GM11168 (cell line): ENCODE data around the gene CST4.
"Not testable (repeated sequence)": the region's sequence is repeated elsewhere in the genome, so short reads cannot be mapped to it uniquely, and the experiment has no call there.

Source experiments
- in situ Hi-C: fragments of 300-500 bp; cut with MboI; formaldehyde crosslinking; loops from one replicate; pipeline ENCODE4 v1.12.0; 2022; ENCODE audit warnings: low sequenced_read_pairs; ENCODE audit not compliant: unreplicated experiment

Gene CST4, protein sequence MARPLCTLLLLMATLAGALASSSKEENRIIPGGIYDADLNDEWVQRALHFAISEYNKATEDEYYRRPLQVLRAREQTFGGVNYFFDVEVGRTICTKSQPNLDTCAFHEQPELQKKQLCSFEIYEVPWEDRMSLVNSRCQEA

DNA sequence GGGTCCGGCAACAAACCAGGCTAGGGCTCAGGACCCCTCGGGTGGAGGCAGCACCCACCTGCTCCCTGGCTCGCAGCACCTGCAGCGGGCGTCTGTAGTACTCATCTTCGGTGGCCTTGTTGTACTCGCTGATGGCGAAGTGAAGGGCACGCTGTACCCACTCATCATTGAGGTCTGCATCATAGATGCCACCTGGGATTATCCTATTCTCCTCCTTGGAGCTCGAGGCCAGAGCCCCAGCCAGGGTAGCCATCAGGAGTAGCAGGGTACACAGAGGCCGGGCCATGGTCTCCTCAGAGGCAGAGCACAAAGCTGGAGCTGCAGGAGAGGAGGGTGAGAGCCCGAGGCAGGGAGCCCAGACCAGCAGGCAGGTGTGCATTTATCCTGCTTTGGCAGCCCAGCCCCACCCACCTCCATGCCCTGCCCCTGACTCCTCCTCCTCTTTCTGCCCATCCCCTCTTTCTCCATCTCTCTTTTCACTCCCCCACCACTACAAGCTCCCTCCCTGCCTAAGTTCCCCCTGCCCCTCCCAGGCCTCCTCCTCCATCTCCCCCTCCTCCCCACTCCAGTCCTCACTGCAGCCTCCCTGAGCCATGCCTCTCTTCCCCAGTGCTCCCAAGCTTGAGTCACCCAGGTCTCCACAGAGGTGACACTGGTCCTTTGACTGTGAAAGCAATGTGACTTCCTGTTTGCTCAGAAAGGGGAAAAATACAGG is at the start of gene CST4:
TSS of gene CST4 (minus strand) at position 355 of the 715 bp plus-strand sequence. CDS start at position 286, 69 bp downstream.
- in situ Hi-C loops, result not testable (repeated sequence)

DNA sequence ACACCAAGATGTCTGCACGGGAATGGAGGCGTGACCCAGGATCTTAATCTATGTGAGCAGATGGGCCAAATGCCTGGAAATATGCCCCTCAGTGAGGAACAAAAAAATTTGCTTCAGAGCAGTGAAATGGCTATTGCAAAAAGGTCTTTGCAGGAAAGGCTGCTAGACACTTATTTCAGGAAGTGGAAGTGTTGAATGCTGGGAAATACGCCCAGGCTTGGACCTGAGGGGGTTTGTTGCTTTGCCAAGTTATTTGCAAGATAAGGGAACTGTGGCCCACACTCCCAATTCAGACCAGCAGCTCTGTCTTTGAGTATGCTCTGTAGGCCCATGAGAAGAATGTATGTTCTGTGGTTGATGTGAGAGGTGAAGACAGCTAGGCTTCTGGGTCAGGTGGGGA is 46.6 kb upstream of the CST4 start:
- in situ Hi-C loops, result not testable (repeated sequence)

DNA sequence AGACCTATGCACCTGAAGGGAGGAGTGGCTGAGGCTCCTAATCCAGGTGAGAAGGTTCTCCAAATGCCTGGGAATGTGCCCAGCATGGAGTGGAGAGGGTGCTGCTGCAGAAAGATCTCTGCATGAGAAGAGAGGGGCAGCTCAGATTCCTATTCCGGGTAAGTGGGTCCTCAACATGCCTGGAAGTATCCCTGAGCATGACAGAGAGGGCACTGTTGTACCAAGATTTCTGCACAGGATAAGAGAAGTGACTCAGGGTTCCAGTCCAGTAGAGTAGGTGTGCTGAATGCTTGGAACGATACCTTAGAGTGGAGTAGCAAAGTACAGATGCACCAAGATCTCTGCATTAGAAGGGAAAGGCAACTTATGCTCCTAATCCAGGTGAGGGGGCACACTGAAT is 46.1 kb upstream of the CST4 start:
- in situ Hi-C loops, result not testable (repeated sequence)

DNA sequence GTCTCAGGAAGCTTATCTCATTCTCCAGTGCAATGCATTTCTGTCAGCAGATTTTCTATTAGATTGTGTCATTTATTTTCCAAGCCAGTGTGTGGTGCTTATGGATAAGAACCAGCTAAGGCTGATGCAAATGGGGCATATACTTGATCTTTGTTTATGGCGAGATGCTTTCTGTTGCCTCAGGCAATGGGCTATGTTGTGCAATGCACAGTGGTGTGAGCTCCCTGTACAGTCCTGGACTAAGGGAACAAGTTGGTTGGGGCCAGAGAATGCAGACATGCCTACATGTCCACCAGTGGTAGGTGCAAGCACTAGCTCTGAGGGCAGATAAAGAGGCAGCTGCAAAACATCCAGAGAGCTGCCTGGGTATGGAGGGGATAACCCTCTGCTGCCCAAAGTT is 45.6 kb upstream of the CST4 start:
- in situ Hi-C loops, result not testable (repeated sequence)

DNA sequence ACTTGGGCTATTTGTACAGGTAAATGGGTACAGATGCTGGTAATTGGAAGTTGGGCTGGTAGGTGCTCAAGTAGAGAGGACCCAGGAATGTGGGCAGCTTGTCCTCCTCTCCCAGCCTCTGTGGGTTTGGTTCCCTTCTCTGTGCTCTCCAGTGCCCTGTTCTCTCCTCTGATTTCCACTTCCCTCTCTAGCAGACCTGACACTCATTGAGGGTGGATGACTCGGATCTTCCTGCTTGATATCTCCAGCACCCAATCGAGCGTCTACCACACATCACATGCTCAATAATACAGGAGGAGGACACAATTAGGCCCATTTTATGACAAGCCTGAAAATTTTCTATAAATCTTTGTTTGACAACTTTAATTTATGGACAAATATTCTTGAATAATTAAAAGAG is 38.2 kb upstream of the CST4 start:
- in situ Hi-C loops, result no loop called here

DNA sequence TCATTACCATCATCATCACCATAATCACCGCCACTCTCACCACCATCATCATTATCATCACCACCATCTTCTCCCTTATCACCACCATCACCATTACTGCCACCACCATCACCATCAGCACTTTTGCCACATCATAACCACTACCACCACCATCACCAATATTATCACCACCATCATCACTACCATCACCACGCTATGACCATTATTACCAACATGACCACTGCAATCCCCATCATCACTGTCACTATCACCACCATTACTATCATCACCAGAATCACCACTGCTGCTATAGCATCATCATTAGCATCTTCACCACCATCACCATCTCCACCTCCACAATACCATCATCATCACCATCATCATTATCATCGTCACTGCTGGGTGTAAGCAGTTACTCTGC is 36.3 kb upstream of the CST4 start:
- in situ Hi-C loops, result no loop called here

DNA sequence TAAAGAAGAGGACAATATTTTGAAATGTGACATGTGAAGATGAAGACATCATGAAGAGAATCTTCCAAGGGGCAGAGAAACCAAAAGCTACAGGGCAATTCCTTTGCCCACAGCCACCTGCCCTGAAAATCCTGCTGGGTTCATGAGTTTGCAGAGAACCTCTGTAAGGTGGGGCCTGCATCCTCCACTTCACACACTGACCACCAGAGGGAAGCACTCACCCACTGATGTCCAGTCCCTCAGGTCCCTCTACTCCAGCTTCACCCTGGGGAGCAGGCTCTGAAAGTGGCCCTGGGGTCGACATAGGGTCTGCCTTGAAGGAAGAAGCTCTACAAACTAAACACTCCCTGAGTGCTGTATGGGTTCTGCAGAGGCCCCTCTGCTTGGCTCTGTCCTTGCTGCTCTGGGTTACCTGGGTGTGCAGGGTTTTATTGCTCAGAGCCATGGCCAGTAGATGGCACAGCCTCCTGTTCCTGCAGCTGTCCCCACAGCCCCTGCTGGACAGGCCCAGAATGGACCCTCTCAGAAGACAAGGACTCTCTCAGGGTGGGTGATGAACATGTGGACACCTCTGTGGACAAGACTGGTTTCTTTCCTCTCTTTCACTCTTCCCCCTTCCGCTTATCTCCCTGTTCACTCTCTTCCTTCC is 34.9 kb upstream of the CST4 start:
- in situ Hi-C loops, result not testable (repeated sequence)

DNA sequence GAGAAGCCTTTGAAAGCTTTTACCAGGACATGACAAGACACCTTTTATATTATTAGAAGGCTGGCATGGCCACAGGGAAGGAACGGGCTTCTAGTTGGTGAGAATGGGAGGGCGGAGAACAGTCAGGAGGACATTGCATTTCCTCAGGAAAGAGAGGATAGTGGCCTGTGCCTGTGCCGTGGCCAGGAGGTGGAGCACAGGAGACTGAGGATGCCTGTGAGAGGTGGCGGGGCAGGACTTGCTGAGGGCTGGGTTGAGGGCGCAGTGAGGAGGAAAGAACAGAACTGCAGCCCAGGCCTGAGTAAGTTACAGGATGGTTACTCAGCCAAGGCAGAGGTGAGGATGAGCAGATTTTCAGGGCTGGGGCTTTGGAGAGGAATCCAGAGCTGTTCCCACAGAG is 34.0 kb upstream of the CST4 start:
- in situ Hi-C loops, result not testable (repeated sequence)

DNA sequence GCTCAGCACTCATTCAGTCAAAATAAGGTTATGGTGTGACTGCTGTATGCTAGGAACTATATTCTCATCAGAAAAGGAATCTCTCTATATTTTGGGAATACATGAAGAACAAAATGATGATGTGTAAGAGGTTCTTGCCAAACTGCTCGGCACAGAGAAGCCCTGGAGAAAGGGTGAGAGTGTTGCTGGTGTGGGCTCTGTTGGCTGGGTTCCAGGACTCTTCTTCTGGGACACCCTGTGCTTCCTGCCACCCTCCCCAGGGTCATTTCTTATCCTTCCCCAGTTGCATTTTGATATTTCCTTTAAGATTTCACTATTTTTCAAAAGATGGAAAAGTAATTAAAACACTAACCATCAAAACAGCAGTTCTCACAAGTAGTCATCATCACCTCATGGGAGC is 33.1 kb upstream of the CST4 start:
- in situ Hi-C loops, result no loop called here

DNA sequence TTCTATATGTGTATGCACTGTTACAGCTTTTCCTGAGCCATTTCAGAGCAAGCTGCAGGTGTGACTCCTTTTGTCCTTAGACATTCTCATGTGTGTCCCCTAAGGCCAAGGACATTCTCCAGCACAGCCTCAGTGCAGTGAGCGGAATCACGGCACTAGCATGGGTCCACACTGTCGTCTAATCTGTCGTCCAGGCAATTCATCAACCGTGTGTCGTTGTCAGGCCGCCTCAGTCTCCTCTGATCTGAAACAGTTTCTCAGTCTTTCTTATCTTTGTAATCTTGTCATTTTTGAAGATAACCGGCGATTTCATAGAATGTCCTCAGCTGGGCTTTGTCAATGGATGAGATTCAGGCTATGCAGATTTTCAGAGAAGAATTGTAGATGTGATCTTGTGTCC is 30.5 kb upstream of the CST4 start:
- in situ Hi-C loops, result loop anchor here (5.0 kb wide), 1 partner anchor 73 kb away; no protein-coding TSS in a partner anchor

DNA sequence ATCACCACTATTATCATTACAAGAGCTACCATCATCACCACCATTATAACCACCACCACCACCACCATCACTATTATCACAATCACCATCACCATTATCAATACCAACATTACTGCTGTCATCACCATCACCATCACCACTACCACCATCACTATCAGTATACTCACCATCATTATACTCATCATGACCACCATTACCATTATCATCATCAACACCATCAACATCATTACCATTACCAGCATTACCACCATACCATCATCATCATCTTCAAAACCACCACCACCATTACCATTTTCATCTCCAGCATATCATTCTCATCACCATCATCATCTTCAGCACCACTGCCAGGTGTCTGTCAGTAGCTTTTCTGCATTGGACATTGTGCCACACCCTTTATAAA is 22.9 kb upstream of the CST4 start:
- in situ Hi-C loops, result not testable (repeated sequence)

DNA sequence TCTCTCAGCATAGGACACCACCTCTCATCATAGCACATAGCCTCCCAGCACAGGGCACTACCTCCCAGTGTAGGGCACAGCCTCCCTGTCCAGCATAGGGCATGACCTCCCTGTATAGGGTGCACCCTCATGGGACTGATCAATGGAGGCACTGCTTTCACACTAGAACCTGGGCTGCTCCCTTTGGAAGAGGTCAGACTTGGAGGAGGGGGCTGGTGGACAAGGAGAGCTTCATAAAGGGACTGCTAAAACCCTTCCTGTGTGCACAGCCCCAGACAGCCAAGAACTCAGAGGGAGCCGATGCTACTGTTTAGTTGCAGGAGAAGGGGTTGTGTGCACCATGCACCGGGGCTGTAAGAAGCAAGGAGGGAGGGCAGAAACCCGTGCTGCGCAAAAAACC is 21.9 kb upstream of the CST4 start:
- in situ Hi-C loops, result no loop called here

DNA sequence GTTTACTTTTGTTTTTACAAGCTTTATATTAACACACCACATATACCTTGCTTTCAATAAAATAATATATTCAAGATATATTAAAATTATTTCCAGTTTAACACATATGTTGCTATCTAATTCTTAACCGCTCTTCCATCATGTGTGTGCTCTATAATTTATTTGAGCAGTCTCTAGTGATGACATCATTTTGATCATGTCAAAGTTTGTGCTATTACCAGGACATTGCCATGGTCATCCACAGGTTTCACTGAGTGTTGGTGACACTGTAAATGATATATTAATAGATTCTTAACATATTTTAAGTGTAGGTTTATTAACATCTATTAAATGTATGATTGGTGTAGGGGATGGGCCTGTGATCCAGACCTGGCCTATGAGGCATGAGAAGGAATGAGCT is 17.1 kb upstream of the CST4 start:
- in situ Hi-C loops, result no loop called here

DNA sequence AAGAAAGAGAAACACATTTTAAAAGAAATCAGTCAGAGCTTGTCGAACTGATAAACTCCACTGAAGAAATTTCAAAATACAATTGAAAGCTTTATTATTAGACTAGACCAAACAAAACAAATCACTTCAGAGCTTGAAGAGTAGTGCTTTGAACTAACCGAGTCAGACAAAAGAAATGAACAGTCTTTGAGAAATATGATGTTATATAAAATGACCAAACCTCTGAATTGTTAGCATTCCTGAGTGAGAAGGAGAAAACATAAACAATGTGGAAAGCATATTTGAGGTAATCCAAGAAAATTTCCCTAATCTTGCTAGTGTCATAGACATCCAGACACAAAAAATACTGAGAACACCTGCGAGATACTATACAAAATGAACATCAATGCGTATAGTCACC is 13.2 kb upstream of the CST4 start:
- in situ Hi-C loops, result no loop called here

DNA sequence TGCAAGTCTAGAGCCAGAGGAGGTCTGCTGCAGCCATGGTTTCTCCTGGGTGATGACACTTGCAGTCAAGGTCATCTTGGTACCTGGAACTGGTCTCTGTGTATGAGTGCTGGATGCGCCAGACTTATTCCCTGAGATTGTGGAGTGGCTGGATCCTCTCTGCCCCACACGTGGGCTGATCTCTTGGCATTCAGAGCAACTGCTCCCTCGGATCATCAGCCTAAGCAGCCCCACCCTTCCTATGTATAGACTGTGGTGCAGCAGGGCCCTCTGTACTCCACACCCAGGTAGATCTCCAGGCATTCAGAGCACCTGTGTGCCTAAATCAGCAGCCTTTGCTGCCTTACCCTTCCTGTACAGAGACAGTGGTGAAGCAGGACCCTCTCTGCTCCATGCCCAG is 12.1 kb upstream of the CST4 start:
- in situ Hi-C loops, result no loop called here

DNA sequence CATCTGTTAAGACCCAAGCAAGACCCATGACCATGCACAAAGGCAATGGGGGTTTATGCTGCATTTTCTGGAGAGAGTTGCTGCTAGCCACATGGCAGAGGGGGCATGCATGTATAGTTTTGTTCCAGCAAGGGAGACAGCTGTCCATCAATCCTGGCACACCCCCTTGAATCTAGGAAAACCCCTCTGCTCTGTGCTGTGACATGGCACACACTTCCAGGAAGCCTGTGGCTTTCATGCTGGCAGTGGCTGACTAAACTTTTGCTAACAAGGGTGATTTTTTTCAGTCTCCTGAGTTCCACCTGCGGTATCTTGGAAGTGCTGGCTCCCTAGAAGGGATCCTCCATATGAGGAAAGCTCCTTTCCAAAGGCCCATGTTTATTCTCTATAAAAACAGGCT is 9.1 kb upstream of the CST4 start:
- in situ Hi-C loops, result no loop called here

DNA sequence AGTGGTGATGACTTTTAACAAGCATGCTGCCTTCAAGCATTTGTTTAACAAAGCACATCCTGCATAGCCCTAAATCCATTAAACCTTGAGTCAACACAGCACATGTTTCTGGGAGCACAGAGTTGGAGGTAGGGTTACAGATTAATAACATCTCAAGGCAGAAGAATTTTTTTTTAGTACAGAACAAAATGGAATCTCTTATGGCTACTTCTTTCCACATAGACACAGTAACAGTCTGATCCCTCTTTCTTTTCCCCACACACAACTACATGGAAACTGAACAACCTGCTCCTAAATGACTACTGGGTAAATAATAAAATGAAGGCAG is 6.2 kb upstream of the CST4 start:
- in situ Hi-C loops, result not testable (repeated sequence)

DNA sequence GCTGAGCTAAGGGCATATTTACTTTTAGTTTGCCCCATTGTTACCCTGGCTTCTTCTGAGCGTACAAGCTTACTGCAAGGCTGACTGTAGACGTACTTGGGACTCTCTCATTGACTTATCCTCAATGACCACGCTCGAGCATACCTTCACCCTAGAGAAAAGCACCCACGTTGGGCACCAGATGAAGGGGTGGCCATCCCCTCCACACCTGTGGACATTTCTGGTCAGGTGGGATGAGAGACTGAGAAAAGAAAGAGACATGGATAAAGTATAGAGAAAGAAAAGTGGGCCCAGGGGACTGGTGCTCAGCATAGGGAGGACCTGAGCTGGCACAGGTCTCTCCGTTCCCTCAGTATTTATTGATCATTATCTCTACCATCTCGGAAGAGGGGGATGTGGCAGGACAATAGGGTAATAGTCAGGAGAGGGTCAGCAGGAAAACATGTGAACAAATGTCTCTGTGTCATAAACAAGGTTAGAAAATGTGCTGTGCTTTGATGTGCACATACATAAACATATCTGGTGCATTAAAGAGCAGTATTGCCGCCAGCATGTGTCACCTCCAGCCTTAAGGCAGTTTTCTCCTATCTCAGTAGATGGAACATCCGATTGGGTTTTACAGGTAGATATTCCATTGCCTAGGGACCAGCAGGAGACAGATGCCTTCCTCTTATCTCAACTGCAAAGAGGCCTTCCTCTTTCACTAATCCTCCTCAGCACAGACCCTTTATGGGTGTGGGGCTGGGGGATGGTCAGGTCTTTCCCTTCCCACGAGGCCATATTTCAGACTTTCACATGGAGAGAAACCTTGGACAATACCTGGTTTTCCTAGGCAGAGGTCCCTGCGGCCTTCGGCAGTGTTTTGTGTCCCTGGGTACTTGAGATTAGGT is 5.6 kb upstream of the CST4 start:
- in situ Hi-C loops, result not testable (repeated sequence)

DNA sequence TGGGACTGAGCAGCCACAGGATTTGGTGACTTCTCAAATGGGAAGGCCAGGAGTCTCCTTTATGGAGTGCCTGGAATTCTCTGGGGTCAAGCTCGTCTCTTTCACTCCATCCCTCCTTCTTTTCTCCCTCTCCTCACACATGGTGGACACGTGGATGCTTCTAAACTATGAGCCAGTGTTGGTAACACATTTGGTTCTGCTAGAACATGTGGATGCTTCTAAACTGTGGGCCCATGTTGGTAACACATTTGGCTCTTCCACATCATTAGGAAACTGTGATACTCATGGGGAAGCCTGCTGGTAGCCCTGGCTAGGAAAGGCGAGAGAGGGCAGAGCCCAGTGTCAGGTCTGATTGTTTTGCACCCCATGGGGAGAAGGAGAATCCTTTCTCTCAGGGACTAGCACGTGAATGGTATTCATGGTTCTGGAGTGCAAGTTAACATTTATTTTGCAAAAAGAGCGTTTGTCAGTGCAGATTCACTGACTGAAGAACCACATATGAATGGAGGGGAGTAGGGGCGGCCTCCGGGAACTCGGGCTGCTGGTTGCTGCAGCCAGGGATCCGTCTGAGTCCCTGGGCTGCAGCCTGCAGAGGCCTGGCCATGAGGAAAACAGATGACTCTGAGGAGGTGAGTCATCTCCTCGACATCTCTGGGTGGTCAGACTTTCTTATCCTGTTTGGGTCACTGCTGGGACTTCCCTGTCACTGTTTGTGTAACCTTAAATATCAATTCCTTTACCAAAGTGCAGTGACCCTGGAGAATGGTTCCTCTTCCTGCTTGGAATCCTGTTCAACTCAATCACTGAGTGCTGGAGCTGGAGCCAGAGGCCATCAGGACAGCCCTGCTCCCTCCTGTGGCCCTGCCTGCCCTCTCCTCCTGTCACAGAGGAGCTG is 4.1 kb upstream of the CST4 start:
- in situ Hi-C loops, result not testable (repeated sequence)

DNA sequence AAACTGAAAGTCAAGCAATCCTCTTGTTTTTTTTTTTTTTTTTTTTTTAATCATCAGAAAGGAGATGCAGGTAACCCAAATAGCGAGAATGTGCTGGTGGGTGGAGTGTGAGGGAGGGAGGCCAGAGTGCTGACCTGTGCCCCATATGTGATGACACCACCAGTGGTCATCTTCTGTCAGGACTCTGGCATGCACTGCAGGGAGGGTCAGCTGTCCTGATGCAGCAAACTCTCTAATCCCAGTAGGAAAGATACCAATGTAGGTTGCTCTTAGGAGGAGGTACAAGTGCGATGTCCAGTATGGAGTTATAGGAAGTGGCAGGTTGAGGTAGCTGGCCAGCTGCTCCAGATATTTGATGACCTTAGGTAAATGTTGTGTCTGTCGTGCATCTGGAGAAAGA is 2.8 kb upstream of the CST4 start:
- in situ Hi-C loops, result no loop called here
